ENCODE results near the gene CNTNAP2. TPM values are rescaled to one million over a fixed set of nuclear protein-coding genes. Genes with fewer than 3 reads are reported as not detected.

Gene CNTNAP2
- total and polyA plus RNA-seq, 2 of the 8 experiments (the other 6 are each of a cell fraction or from before 2014, with no cell fraction given) = 27.9 to 71.0 TPM

DNA sequence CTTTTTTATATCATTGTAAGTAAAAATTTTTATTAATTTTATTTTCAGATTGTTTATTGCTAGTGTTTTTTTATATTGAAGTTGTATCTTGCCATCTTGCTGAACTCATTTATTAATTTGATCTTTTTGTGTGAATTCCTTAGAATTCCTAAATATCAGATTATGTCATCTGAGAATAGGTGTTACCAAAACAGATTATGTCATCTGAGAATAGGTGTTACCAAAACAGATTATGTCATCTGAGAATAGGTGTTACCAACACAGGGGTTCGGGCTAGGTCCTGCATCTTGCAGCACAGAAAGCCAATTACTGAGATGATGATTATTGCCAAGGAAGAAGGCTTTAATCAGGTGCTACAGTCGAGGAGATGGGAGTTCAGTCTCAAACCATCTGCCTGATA lies 383.4 kb downstream of the CNTNAP2 start:
- no peak overlapping the region for H4K91ac ChIP-seq (replicated peaks; ENCODE audit: insufficient read length, low read length)
- no peaks in the 10 kb centered on the region for H4K20me1 ChIP-seq (replicated peaks in 1 of 2; ENCODE audit: control insufficient read depth in 1 of 2, insufficient read depth in 2 of 2, low read length in 2 of 2)
- H4K5ac ChIP-seq (ENCODE audit: insufficient read length, low read depth, low read length) = no peak overlapping the region
- no peak overlapping the region for H3K4ac ChIP-seq (replicated peaks; ENCODE audit: insufficient read length, low read depth, low read length)
- no peak overlapping the region for H2BK120ac ChIP-seq (replicated peaks; ENCODE audit: low read depth, low read length)
- H3K56ac ChIP-seq (replicated peaks; ENCODE audit: insufficient read length, low read depth, low read length) = no peak overlapping the region
- H3K9ac ChIP-seq (replicated peaks in 1 of 4; ENCODE audit: extremely low read depth in 1 of 4, low read depth in 3 of 4, low read length in 3 of 4) = no peak overlapping the region
- no peak overlapping the region for H3K27ac ChIP-seq (ENCODE audit: low read depth, low read length)
- H3K36me3 ChIP-seq (ENCODE audit: control insufficient read depth in 2 of 4, insufficient read depth in 4 of 4, low read length in 3 of 4) = no peaks in the 10 kb centered on the region
- DNase-seq (ENCODE audit: low read depth in 1 of 2, low spot score in 2 of 2) (no peak), FAIRE-seq (no peak)
- H4K8ac ChIP-seq (ENCODE audit: extremely low read depth, insufficient read depth, low read length) = no peak overlapping the region
- no peak overlapping the region for H3K18ac ChIP-seq (ENCODE audit: extremely low read depth, low read length)
- no peaks in the 10 kb centered on the region; the same call in 1 of the 2 replicates for H3K79me1 ChIP-seq (ENCODE audit: low read depth, low read length)
- H3K23ac ChIP-seq (ENCODE audit: insufficient read length) = no peak overlapping the region
- 87% methylated on average over 2 of the region's 2 CpGs; no CpG with 5 or more reads in 1 of the 2 experiments for WGBS, 2 experiments (ENCODE audit: extremely low coverage in 1 of 2, insufficient coverage in 1 of 2, insufficient read length in 1 of 2, insufficient replicate concordance in 2 of 2, low coverage in 1 of 2, low lambda C conversion rate in 2 of 2, missing lambda C conversion rate in 1 of 2)
- no peaks in the 10 kb centered on the region for H3K27me3 ChIP-seq (replicated peaks in 1 of 4; ENCODE audit: control insufficient read depth in 3 of 4, extremely low read depth in 1 of 4, insufficient read depth in 3 of 4, low read length in 3 of 4)
- H3K4me2 ChIP-seq (ENCODE audit: insufficient read depth in 1 of 2, low read depth in 2 of 2, low read length in 2 of 2) = no peak overlapping the region
- H2BK20ac ChIP-seq (ENCODE audit: low read length) = no peak overlapping the region
- no peak overlapping the region for H2AFZ ChIP-seq (ENCODE audit: low read length)
- no peak overlapping the region for H2BK15ac ChIP-seq (ENCODE audit: low read length)
- H2AK5ac ChIP-seq (ENCODE audit: low read depth, low read length) = no peak overlapping the region
- TF ChIP-seq BCL11A (IDR thresholded peaks at IDR 0.05; ENCODE audit: low read depth in 2 of 2, low read length in 2 of 2) = no peak
- no peak for TF ChIP-seq JUN (IDR thresholded peaks at IDR 0.05; ENCODE audit: low read depth, low read length)
- no peak for TF ChIP-seq KDM4A (IDR thresholded peaks at IDR 0.05; ENCODE audit: low read depth, low read length, severe bottlenecking)
- TF ChIP-seq SIX5 (IDR thresholded peaks at IDR 0.05; ENCODE audit: low read depth, low read length) = no peak
- ChIA-PET POLR2A (ENCODE audit: partially characterized antibody) (no interaction called here), CTCF (ENCODE audit: partially characterized antibody) (no interaction called here)
- no peak overlapping the region for H2BK12ac ChIP-seq (ENCODE audit: low read depth, low read length)
- no peaks in the 10 kb centered on the region for H3K4me1 ChIP-seq (replicated peaks in 1 of 4; ENCODE audit: control insufficient read depth in 3 of 4, insufficient read depth in 4 of 4, low read length in 3 of 4)
- H3K9me3 ChIP-seq (ENCODE audit: insufficient read depth in 2 of 2, low read depth in 1 of 2, low read length in 1 of 2) = peaks cover 18 to 24% of the 10 kb centered on the region in 2 experiments
- H3K23me2 ChIP-seq (ENCODE audit: low read depth, low read length) = no peaks in the 10 kb centered on the region
- H2BK5ac ChIP-seq (ENCODE audit: low read depth, low read length) = no peak overlapping the region
- H3K79me2 ChIP-seq (ENCODE audit: control insufficient read depth in 1 of 2, insufficient read depth in 2 of 2, low read length in 2 of 2) = no peaks in the 10 kb centered on the region
- H3K14ac ChIP-seq (ENCODE audit: insufficient read length) = no peak overlapping the region
- H3K4me3 ChIP-seq (ENCODE audit: extremely low read depth in 1 of 4, insufficient read depth in 2 of 4, low read depth in 3 of 4, low read length in 4 of 4) = no peak overlapping the region
